HG03159 (cell line): ENCODE data around the gene CSF2RB.

ENCODE experiments used
- ATAC-seq: cut with Tn5 transposase; IDR thresholded peaks from one replicate; pipeline ENCODE4 v1.9.1; 2021; ENCODE audit warnings: mild to moderate bottlenecking, moderate library complexity; ENCODE audit not compliant: unreplicated experiment

The CSF2RB gene

GRCh38 chr22:36918586-36919284, 5.3 kb downstream of the CSF2RB start:
- no peak for ATAC-seq

DNA sequence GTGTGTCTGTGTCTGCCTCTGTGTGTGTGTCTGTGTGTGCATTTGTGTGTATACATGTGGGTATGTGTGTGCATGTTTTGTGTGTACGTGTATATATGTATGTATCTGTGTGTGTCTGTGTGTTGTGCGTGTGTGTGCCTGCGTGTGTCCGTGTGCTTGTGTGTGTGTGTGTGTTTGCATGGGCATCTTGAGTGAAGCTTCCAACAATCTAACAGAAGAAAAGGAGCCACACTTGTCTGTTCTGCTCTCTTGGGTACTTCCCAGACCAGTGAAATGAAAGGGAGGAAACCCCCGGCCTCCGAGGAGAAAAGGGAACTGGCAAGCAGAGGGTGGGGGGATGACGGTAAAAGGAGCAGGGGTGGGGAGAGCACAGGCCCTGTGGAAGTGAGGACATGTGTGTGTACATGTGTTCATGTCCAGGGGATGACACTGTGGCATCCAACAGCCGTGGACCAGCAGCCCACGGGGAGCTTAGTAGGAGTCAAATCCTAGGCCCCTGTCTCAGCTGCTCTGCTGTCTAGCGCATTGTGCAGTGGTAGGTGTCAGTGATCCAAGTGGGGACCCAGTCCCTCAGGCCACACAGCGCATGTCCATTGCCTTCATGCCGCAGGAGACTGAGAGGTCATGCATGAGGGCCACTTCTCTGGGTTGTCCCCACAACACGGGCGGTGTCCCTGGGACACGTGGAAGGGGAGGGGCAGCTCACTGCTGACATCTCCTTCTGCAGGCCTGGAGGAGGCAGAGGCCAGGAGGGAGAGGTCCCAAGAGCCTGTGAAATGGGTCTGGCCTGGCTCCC, 8.1 kb downstream of the CSF2RB start:
- ATAC-seq = no peak

- no peak for ATAC-seq
These were observed 8.7 kb downstream of the CSF2RB start for GRCh38 chr22:36922105-36922608.

- no peak for ATAC-seq
These were observed 9.3 kb downstream of the CSF2RB start for GRCh38 chr22:36922711-36923110.

DNA sequence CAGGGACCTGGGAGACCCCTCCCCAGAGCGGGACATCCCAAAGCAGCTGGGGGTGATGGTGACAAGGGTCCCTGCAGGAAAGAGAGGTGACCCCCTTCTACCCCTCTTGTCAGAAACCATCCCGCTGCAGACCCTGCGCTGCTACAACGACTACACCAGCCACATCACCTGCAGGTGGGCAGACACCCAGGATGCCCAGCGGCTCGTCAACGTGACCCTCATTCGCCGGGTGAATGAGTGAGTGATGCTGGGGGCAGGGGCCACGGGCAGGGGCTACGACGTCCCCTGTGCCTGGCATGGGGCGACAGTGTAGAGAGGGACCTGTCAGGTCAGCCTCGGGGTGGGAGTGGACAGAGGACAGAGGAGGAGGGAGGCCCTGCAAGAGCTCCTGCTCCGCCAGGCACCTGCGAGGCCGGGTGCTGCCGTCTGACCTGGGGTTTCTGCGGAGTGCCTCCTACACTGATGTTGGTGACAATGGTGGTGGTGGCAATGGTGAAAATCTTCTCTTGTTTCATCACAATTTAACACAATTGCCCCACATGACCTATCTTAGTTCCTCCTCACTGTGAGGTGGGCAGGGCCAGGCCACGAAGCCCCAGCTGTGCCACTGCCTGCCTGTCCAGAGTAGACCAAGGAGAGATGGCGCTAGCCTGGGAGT, 9.8 kb downstream of the CSF2RB start:
- ATAC-seq = no peak

DNA sequence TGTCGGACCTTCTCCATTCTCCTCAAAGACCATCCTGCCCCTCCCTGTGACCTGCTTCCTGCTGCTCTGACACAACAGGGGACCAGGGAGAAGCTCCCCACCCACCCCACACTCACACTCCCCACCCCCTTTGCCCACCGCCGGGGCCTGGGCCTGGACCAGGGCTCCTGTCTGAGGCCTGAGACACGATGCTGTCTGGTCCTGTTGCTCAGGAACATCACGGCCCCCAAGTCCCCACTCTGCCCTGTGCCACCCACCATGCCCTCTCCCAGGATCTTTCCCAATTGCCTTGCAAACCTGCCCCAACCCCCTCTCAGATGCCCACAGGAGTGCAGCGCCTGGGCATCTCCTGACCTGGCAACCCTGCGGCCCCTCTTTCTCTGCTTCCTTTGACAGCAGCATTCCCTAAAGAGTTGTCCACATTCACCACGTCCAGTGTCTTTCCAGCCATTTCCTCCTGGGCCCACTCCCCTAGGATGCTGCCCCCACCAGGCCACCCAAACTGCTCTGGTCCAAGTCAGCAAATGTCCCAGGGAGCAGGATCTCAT, 10.8 kb downstream of the CSF2RB start:
- no peak for ATAC-seq

DNA sequence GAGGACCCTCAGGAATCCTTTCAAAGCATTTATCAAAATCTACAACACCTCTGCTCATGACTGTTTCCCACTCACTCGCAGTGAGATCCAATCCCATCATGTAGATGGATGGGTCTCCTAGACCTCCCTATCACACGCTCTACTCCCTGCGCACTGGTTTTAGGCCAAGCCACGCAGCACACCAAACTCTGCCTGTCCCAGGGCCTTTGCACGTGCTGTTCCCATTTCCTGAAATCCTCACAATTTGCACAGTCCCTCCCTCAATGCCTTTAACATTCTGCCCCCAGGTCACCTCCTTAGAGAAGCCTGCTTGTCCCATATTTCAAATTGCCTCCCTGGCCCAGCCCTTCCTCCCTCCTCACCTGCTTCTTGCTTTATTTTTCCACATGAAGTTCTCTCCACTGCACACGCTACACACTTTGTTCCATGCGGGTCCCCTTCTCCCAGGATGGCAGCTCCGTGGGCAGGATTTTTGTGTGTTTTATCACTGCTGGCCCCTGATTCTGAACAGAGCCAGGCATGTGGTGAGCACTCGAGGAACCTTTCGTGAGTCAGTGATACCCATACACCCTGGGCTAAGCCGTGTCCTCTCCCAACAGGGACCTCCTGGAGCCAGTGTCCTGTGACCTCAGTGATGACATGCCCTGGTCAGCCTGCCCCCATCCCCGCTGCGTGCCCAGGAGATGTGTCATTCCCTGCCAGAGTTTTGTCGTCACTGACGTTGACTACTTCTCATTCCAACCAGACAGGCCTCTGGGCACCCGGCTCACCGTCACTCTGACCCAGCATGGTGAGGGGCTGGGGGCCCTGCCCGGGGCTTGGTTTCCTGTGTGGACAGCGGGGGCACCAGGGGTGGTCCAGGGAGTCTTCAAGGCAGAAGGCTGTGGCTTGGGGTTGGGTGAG, 12.2 kb downstream of the CSF2RB start:
- ATAC-seq = no peak

DNA sequence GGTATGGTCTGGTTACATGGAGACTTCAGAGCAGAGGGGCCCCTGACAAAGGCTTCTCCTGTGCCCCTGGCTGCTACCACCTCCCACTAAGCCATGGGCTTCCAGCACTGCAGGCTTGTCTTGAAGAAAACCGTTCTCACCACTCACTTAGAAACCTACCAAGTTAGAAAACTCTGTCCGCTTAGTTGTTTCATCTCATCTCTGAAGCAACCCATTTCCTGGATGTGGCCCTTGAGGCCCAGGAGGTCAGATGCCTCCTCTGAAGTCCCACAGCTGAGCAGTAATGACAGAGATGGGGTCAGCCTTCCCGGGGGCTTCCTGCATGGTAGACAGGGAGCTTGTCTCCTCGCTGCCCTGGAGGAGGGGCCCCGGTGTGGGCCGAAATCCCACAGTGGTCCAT, 12.9 kb downstream of the CSF2RB start:
- no peak for ATAC-seq

- ATAC-seq = no peak
These were observed 13.4 kb downstream of the CSF2RB start for GRCh38 chr22:36926721-36927435.

DNA sequence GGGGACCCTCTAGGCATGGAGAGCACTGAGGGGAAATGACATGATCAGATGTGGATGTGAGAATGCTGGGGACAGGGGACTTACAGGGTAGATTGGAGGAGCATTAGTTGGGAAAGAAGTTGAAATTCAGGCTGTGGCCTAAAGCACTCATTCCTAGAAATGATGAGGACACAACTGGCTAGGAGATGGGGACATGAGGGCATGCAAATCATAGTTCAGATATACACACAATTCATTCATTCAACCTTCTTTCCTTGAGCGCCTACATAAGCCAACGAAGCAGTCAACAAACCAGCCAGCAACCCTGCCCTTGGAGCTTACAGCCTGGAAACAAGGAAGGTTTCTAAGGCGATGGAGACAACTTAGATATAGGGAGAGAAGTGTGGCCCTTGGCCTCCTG, 14.2 kb downstream of the CSF2RB start:
- ATAC-seq = no peak

DNA sequence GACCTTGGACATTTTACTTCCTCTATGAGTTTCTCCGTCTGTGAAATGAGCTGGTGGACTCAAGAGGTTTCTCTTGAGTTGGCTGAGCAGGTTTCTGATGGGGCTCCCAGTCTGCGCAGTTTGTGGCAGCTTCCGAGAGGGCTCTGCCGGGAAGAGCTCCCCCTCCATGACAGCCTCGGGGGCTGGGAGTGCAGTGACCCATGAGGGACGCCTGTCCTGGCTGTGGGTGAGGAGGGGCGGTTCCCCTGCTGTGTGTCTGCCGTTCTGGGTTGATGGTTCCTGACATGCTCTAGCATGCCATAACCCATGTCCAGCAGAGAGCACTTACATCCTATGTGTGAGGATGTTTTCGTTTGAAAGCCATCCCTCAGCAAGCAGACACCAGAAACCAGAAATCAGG, 14.8 kb downstream of the CSF2RB start:
- no peak for ATAC-seq

DNA sequence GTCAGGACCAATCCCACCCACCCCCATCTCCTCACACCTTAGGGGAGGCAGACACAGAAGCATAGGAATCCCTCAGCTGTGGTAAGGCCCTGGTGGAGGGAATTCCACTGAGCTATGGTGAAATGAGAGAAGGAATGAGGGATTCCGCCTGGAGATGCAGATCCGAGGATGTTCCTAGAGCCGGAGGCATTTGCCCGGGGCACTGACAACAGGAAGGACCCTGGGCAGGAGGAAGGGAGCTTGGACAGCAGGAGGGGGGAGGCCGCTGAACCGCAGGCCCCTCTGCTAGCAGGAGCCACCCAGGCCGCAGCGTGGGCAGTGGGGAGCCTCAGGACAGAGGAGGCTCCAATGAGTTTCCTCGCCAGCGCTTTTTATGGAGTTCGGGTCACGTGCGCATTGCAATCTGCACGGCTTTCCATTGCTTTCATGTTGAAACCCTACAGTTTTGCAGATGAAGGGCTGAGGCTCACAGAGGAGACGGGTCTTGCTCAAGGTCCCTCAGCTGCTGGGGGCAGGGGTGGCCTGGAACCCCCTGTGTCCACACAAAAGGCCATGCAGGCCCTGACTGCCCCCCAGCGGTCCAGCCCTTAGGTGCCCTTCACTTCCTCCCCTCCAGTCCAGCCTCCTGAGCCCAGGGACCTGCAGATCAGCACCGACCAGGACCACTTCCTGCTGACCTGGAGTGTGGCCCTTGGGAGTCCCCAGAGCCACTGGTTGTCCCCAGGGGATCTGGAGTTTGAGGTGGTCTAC, 15.5 kb downstream of the CSF2RB start:
- no peak for ATAC-seq

DNA sequence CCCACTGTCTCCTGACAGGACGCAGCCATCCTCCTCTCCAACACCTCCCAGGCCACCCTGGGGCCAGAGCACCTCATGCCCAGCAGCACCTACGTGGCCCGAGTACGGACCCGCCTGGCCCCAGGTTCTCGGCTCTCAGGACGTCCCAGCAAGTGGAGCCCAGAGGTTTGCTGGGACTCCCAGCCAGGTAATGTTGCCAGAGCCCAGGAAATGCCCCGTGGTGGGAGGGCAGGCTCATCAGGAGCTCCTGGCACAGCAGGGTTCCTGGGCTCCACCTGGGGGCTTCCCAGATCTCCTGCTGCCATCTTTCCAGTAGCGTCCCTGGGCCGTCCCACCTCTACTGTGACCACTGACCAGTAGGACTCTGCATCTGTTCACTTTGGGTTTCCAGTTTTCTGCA, 16.2 kb downstream of the CSF2RB start:
- no peak for ATAC-seq

DNA sequence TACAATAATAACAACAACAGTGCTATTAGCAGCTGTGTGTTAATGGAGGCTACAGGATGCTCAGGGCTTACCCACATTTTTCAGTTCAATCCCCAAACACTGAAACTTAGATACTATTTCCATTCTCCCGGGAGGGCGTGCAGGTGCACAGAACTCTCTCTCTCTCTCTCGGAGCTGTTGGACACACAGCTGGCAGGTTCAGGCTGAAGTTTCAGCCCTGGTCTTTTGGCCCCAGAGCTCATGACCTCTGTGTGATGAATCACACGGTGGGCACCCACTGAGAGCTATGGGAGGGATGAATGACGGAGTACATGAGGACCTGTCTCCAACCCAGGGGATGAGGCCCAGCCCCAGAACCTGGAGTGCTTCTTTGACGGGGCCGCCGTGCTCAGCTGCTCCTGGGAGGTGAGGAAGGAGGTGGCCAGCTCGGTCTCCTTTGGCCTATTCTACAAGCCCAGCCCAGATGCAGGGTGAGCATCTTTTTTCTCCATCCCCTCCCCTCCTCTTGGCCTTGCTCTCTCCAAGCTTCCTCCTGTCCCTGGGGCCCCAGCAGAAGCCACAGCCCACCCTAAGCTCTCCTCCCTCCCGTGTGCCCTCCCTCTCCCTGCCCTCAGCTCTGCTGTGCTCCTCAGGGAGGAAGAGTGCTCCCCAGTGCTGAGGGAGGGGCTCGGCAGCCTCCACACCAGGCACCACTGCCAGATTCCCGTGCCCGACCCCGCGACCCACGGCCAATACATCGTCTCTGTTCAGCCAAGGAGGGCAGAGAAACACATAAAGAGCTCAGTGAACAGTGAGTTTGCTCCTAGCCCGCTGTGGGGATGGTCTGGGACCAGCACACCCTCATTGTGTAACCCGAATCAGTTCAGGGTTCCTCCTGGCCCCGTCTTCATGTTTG, 16.9 kb downstream of the CSF2RB start:
- no peak for ATAC-seq

- ATAC-seq = no peak
These were observed 18.0 kb downstream of the CSF2RB start for GRCh38 chr22:36931446-36931845.

DNA sequence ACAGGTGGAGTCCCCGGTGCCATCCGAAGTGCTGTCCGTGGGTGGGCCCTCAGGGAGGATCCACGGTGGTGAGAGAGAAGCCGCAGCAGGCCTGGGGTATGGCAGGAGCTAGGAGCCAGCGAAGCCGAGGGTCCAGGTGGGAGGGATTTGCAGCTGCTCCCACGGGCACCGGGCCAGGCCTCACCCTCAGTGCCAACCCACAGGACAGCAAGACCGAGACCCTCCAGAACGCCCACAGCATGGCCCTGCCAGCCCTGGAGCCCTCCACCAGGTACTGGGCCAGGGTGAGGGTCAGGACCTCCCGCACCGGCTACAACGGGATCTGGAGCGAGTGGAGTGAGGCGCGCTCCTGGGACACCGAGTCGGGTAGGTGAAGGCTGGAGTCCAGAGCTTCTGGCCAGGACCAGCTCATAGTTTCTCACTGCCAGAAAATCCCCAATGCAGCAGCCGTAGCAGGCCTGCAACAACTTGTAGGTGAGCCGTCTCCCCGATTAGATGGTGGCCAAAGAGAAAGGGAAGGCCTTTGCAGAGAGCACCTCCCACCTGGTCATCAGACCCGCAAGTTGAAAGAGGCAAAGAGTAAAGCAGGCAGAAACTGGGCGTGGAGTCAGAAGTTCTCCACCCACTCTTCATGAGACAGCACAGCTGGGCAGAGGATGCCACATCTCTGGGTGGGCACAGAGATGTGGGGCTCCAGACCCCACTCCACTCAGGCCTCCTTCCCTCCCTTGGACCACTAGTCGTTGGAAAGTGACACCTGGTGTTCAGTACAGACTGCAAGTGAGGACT, 20.4 kb downstream of the CSF2RB start:
- ATAC-seq = no peak
